ENCODE results near the gene EPB41L2. TPM values are rescaled to one million over a fixed set of nuclear protein-coding genes. Genes with fewer than 3 reads are reported as not detected.
A peak's percentile ranks its signal among the peaks of the same experiment; 100 is the strongest.

Gene EPB41L2
- total RNA-seq, 4 donors from 2014 or later: 57.2 to 116 (median 85.2) TPM

DNA sequence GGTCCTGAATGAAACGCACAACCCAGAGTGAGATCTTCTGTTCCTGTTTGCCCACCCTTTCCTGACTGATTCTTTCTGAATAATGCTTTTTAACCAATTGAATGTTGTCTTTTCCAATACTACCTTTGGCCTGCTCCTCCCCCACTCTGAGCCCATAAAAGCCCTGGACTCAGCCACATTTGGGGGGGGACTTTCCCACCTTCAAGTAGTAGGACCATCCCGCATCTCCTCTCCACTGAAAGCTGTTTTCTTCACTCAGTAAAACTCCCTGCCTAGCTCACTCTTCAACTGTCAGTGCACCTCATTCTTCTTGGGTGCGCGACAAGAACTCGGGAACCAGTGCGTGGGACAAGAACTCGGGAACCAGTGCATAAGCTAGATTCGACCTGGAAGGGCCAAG is 77.9 kb downstream of the EPB41L2 start:
- no peaks in the 10 kb centered on the region for H3K36me3 ChIP-seq
- no peak overlapping the region for H3K27ac ChIP-seq
- WGBS, 2 donors (ENCODE audit: low coverage in 1 of 2): 93 to 100% methylated on average over 1 to 2 of the region's 8 CpGs
- H3K9me3 ChIP-seq: no peaks in the 10 kb centered on the region
- ATAC-seq: no peak
- no peaks in the 10 kb centered on the region for H3K27me3 ChIP-seq
- peaks cover 0 to 23% (median 3%) of the 10 kb centered on the region in 3 donors for H3K4me1 ChIP-seq
- TF ChIP-seq EP300 (IDR thresholded peaks at IDR 0.05) (no peak), POLR2AphosphoS5 (IDR thresholded peaks at IDR 0.05) (no peak), POLR2A (IDR thresholded peaks at IDR 0.05) (no peak)
- TF ChIP-seq, protein P1, sequence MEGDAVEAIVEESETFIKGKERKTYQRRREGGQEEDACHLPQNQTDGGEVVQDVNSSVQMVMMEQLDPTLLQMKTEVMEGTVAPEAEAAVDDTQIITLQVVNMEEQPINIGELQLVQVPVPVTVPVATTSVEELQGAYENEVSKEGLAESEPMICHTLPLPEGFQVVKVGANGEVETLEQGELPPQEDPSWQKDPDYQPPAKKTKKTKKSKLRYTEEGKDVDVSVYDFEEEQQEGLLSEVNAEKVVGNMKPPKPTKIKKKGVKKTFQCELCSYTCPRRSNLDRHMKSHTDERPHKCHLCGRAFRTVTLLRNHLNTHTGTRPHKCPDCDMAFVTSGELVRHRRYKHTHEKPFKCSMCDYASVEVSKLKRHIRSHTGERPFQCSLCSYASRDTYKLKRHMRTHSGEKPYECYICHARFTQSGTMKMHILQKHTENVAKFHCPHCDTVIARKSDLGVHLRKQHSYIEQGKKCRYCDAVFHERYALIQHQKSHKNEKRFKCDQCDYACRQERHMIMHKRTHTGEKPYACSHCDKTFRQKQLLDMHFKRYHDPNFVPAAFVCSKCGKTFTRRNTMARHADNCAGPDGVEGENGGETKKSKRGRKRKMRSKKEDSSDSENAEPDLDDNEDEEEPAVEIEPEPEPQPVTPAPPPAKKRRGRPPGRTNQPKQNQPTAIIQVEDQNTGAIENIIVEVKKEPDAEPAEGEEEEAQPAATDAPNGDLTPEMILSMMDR (IDR thresholded peaks at IDR 0.05): no peak
- no peak overlapping the region for H3K4me3 ChIP-seq

DNA sequence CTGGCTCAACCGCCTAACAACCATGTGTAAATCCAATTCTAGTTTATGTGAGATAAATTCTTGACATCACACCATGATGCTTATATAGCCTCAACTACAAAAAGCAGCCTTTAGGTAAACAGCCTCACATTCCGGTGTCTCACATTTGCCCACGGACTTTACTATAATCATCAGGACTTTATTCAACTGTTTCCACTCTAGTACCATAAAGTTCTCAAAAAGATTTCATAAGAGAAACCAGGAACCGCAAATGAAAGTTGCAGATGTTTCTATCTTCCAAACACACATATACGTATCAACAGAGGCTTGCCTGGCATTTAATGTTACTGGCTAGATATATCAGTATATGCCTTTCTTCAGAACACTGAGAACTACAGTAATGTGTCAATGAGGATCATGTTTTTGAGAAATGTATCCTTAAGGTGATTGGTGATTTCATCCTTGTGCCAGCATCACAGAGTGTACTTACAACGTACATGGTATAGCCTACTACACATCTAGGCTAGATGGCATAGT is 80.0 kb downstream of the EPB41L2 start:
- Histone ChIP-seq H3K4me3 (no peak overlapping the region), H3K36me3 (no peaks in the 10 kb centered on the region), H3K27ac (no peak overlapping the region), H3K27me3 (no peaks in the 10 kb centered on the region), H3K4me1 (peaks cover 0 to 39% (median 3%) of the 10 kb centered on the region in 3 donors), H3K9me3 (no peaks in the 10 kb centered on the region)
- 71 to 92% methylated on average over 6 of the region's 6 CpGs for WGBS, 2 donors (ENCODE audit: low coverage in 1 of 2)
- no peak for ATAC-seq
- no peak for TF ChIP-seq POLR2AphosphoS5 (IDR thresholded peaks at IDR 0.05)

DNA sequence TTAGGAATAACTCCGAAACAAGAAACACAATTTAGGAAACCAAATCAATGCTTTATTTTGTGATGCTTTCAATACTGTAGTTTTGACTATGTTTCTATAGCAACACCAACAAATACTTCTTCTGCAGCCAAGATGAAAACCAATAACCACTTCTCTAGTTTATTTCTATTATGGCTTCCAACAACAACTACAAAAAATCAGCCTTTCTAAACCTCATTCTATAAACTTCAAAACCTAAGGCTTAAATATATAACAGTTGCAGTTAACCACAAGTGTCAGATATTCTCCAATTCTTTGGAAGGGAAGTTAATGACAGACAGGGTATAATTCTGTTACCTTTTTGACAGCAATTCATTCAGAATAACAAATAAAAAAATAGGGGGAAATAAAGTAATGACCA is 80.9 kb downstream of the EPB41L2 start:
- Histone ChIP-seq H3K27me3 (no peaks in the 10 kb centered on the region), H3K27ac (no peak overlapping the region), H3K9me3 (no peaks in the 10 kb centered on the region), H3K36me3 (no peaks in the 10 kb centered on the region), H3K4me3 (no peak overlapping the region), H3K4me1 (peaks cover 0 to 44% (median 3%) of the 10 kb centered on the region in 3 donors)
- TF ChIP-seq, protein P1 (IDR thresholded peaks at IDR 0.05): no peak
- TF ChIP-seq EP300 (IDR thresholded peaks at IDR 0.05) (no peak), POLR2AphosphoS5 (IDR thresholded peaks at IDR 0.05) (no peak), POLR2A (IDR thresholded peaks at IDR 0.05) (no peak)
- 33 to 41% methylated on average over 1 of the region's 1 CpG for WGBS, 2 donors (ENCODE audit: low coverage in 1 of 2)
- ATAC-seq: no peak

DNA sequence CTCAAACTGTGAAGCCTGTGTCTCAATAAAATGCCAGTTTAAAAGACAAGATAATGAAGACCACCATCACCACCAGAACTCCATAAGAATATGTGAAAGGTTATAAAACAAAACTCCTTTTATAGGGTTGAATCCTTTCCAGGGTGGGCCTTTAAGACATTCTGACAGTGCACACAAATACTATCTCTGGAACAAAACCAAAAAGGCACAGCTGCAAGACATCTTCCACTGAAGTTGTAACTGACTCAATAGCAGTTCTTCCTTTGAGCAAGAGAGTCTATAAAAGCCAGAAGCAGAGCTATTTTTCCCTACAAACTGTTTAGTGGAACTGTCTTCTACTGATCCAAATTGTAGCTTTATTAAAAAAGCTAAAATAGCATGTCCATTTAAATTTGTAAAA is 81.6 kb downstream of the EPB41L2 start:
- TF ChIP-seq, protein P1 (IDR thresholded peaks at IDR 0.05): no peak
- TF ChIP-seq EP300 (IDR thresholded peaks at IDR 0.05) (no peak), POLR2A (IDR thresholded peaks at IDR 0.05) (no peak), POLR2AphosphoS5 (IDR thresholded peaks at IDR 0.05) (peak; percentile 45)
- Histone ChIP-seq H3K4me1 (peaks cover 0 to 44% (median 3%) of the 10 kb centered on the region in 3 donors), H3K9me3 (no peaks in the 10 kb centered on the region), H3K27me3 (no peaks in the 10 kb centered on the region), H3K27ac (peak overlapping the region in 1 of 4 donors; percentile 4), H3K36me3 (no peaks in the 10 kb centered on the region), H3K4me3 (no peak overlapping the region)
- peak; percentile 39 for ATAC-seq

DNA sequence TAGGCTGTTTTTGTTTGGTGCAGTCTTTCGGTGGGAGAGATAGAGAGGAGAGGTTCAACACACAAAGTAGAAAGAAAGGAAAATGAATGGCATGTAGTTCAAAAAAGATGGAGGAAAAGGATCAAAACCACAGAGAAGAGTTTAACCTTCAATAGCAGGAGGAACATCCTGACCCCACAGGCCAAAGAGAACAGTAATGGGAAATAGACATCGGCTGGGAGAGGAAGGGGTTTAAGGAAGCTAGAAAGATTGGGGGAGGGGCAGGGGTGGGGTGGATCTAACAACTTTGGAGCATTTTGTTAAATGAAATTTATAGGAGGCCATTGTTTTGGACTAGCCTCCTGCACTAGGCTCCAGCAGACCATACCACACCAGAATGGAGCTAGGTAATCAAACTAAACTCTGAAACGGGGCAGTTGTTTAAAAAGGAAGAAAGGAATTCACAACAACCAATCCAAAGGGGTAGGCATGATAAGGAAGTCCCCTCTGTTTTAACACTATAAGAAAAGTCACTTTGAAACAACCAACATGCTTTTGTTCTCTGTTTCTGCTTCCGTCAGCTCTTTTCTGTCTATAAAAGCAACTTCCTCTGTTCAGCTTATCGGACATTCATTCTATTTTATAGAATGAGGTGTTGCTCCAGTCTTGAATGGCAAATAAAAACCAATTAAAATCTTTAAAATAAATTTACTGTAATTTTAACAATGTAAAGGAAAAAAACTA is 82.6 kb downstream of the EPB41L2 start:
- H3K27ac ChIP-seq: no peak overlapping the region
- no peaks in the 10 kb centered on the region for H3K27me3 ChIP-seq
- H3K4me1 ChIP-seq: peaks cover 0 to 44% (median 3%) of the 10 kb centered on the region in 3 donors
- WGBS, 2 donors (ENCODE audit: low coverage in 1 of 2): 83 to 95% methylated on average over 3 to 5 of the region's 5 CpGs
- no peak for ATAC-seq
- no peaks in the 10 kb centered on the region for H3K9me3 ChIP-seq
- TF ChIP-seq, protein P1 (IDR thresholded peaks at IDR 0.05): no peak
- TF ChIP-seq EP300 (IDR thresholded peaks at IDR 0.05) (no peak), POLR2AphosphoS5 (IDR thresholded peaks at IDR 0.05) (no peak), POLR2A (IDR thresholded peaks at IDR 0.05) (no peak)
- no peaks in the 10 kb centered on the region for H3K36me3 ChIP-seq
- H3K4me3 ChIP-seq: no peak overlapping the region
